Measurements from ENCODE around the gene APBA2. TPM values are rescaled to one million over a fixed set of nuclear protein-coding genes. Genes with fewer than 3 reads are reported as not detected.

The APBA2 gene
- total RNA-seq, 6 experiments from 2014 or later: 5.3 to 6.5 (median 6.1) TPM

DNA sequence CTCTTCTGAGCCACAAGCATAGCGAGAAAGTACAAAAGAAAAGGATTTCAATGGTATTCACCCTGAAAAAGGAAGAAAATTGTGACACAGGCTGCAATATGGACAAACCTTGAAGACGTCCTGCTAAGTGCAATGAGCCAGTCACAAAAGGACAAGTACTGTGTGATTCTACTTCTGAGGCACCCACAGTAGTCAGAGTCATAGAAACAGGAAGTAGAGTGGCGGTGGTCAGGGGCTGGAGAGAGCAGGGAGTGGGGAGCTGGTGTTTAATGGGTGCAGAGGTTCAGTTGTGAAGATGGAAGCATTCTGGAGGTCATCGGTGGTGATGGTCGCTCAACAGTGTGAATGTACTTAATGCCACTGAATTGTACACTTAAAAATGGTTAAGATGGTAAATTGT, 180.5 kb downstream of the APBA2 start:
- Mint-ChIP-seq H3K4me3 (no peak overlapping the region), H3K27me3 (ENCODE audit: insufficient read depth) (peaks cover 2% of the 10 kb centered on the region; the same call in 1 of the 2 replicates), H3K36me3 (ENCODE audit: low read depth) (no peaks in the 10 kb centered on the region), H3K4me1 (ENCODE audit: low read depth) (no peaks in the 10 kb centered on the region), H3K27ac (no peak overlapping the region), H3K9me3 (peaks cover 21% of the 10 kb centered on the region)
- TF ChIP-seq, protein P1, sequence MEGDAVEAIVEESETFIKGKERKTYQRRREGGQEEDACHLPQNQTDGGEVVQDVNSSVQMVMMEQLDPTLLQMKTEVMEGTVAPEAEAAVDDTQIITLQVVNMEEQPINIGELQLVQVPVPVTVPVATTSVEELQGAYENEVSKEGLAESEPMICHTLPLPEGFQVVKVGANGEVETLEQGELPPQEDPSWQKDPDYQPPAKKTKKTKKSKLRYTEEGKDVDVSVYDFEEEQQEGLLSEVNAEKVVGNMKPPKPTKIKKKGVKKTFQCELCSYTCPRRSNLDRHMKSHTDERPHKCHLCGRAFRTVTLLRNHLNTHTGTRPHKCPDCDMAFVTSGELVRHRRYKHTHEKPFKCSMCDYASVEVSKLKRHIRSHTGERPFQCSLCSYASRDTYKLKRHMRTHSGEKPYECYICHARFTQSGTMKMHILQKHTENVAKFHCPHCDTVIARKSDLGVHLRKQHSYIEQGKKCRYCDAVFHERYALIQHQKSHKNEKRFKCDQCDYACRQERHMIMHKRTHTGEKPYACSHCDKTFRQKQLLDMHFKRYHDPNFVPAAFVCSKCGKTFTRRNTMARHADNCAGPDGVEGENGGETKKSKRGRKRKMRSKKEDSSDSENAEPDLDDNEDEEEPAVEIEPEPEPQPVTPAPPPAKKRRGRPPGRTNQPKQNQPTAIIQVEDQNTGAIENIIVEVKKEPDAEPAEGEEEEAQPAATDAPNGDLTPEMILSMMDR (IDR thresholded peaks at IDR 0.05): no peak
- DNase-seq: no peak

DNA sequence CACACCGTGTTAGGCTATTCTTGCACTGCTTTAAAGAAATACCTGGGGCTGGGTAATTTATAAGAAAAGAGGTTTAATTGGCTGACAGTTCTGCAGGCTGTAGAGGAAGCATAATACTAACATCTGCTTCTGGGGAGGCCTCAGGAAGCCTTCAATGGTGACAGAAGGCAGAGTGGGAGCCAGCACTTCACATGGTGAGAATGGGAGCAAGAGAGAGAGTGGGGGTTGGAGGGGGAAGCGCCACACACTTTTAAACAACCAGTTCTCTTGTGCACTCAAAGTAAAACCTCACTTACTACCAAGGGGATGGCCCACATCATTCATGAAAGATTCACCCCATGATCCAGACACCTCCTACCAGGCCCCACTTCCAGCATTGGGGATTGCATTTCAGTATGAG, 181.1 kb downstream of the APBA2 start:
- DNase-seq: no peak
- Mint-ChIP-seq H3K9me3 (peaks cover 21% of the 10 kb centered on the region), H3K27me3 (ENCODE audit: insufficient read depth) (peaks cover 2% of the 10 kb centered on the region; the same call in 1 of the 2 replicates), H3K27ac (no peak overlapping the region), H3K4me1 (ENCODE audit: low read depth) (no peaks in the 10 kb centered on the region), H3K4me3 (no peak overlapping the region), H3K36me3 (ENCODE audit: low read depth) (no peaks in the 10 kb centered on the region)
- TF ChIP-seq, protein P1 (IDR thresholded peaks at IDR 0.05): no peak

DNA sequence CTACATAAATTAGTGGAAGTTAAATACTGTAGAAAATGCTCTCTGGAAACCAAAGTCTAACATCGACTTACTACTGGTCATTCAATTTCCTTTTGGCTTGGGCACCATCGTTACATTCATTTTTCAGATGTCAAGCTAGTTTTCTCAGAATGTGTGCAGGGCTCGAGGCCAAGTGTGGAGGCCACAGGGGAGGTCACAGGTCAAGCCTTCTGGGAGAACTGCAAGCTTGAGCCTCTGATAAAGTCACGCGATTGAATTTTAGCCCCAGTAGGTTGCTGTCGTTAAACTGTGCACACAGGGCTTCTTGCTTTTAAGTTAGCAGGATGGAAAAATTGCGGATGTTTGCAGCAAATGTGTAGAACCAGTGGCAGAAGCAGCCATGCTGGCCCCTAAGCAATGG, 182.2 kb downstream of the APBA2 start:
- Mint-ChIP-seq H3K27ac (no peak overlapping the region), H3K9me3 (peaks cover 22% of the 10 kb centered on the region), H3K36me3 (ENCODE audit: low read depth) (no peaks in the 10 kb centered on the region), H3K4me1 (ENCODE audit: low read depth) (no peaks in the 10 kb centered on the region), H3K27me3 (ENCODE audit: insufficient read depth) (peaks cover 2% of the 10 kb centered on the region; the same call in 1 of the 2 replicates), H3K4me3 (no peak overlapping the region)
- TF ChIP-seq, protein P1 (IDR thresholded peaks at IDR 0.05): no peak
- no peak for DNase-seq

DNA sequence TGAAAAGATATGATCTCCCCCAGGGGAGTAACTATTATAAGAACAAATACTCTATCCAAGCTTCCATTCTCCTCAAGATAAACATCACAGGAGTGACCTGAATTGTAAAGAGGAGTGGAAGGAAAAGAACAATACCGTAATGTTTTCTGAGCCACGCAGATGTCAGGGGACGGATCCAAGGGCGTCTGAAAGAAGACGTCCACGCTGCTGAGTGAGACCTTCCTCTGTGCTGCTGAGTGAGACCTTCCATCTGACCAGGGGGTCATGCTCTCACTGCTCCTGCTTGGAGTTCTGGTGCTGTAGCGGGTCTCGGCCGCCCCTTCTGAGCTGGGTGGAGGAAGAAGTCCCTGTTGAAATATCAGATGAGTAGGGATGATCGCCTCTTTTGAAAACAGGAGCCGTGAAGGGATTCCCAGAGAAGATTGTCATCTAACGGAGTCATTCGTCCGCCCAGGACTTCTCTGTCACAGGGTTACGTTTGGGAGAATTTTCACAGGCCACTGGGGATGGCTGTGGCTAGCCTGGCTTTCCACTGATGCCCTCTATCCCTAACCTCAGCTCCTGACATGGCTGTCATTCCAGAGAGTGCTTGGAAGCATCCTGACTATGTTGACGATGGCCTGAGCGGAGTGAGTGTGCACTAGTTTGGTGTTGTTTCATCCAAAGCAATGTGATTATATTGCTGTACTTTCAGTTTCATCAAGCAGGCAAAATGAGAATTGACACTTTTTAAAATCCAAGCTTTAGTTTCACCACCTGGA, 184.9 kb downstream of the APBA2 start:
- Mint-ChIP-seq H3K9me3 (peaks cover 22% of the 10 kb centered on the region), H3K27ac (no peak overlapping the region), H3K4me1 (ENCODE audit: low read depth) (no peaks in the 10 kb centered on the region), H3K4me3 (no peak overlapping the region), H3K27me3 (ENCODE audit: insufficient read depth) (no peaks in the 10 kb centered on the region), H3K36me3 (ENCODE audit: low read depth) (no peaks in the 10 kb centered on the region)
- no peak for DNase-seq
- TF ChIP-seq, protein P1 (IDR thresholded peaks at IDR 0.05): no peak

DNA sequence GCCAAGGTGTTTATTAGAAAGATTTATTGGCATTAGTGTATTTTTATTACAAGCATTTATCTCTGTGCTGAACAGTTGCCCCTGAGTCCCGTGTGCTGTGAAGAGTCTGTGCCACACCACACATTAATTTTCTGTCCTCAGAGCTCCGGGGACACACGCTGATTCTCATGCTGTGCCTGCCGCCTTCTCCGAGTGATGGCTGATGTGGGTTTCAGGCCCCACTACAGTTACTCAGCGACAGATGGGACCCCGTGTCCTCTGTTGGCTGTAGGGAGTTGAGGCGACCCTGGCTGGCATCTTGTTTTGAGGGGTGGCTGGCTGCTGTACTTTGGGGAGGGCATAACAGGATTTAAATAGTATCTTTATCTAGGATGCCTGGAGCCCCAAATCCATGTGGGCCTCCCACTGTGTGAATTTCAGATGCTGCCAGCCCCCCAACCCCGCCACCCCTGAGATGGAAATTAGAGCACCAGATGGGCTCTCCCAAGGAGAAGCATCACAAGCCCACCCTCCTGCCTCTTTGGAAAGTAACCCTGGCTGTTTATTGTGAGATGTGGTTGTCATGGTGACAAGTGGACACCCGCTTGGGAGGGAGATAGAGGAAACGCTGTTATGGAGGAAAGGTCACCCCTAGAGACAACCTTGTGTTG, 185.6 kb downstream of the APBA2 start:
- no peaks in the 10 kb centered on the region for H3K4me1 Mint-ChIP-seq (ENCODE audit: low read depth)
- no peaks in the 10 kb centered on the region for H3K36me3 Mint-ChIP-seq (ENCODE audit: low read depth)
- DNase-seq: no peak
- H3K4me3 Mint-ChIP-seq: no peak overlapping the region
- H3K27ac Mint-ChIP-seq: no peak overlapping the region
- H3K27me3 Mint-ChIP-seq (ENCODE audit: insufficient read depth): no peaks in the 10 kb centered on the region
- H3K9me3 Mint-ChIP-seq: peaks cover 22% of the 10 kb centered on the region
- TF ChIP-seq, protein P1 (IDR thresholded peaks at IDR 0.05): no peak
